Measurements from ENCODE around the gene R3HCC1L.

Gene R3HCC1L

GRCh38 chr10:98158576-98158975, 24.1 kb downstream of the R3HCC1L start:
- H3K4me3 ChIP-seq (replicated peaks; ENCODE audit: low read depth, low read length), result no peak overlapping the region
- TF ChIP-seq CTCF (IDR thresholded peaks at IDR 0.05; ENCODE audit: low read depth, low read length, missing control alignments), result no peak
- no peak for DNase-seq (ENCODE audit: extremely low read depth, low read depth)

GRCh38 chr10:98163941-98164340, 29.5 kb downstream of the R3HCC1L start:
- DNase-seq (ENCODE audit: extremely low read depth, low read depth), result no peak
- TF ChIP-seq CTCF (IDR thresholded peaks at IDR 0.05; ENCODE audit: low read depth, low read length, missing control alignments), result no peak
- no peak overlapping the region for H3K4me3 ChIP-seq (replicated peaks; ENCODE audit: low read depth, low read length)

GRCh38 chr10:98167191-98167590, 32.7 kb downstream of the R3HCC1L start:
- DNase-seq (ENCODE audit: extremely low read depth, low read depth), result no peak
- TF ChIP-seq CTCF (IDR thresholded peaks at IDR 0.05; ENCODE audit: low read depth, low read length, missing control alignments), result no peak
- H3K4me3 ChIP-seq (replicated peaks; ENCODE audit: low read depth, low read length), result no peak overlapping the region

- H3K4me3 ChIP-seq (replicated peaks; ENCODE audit: low read depth, low read length), result no peak overlapping the region
- no peak for TF ChIP-seq CTCF (IDR thresholded peaks at IDR 0.05; ENCODE audit: low read depth, low read length, missing control alignments)
- no peak for DNase-seq (ENCODE audit: extremely low read depth, low read depth)
Measured at GRCh38 chr10:98168147-98168546, 33.7 kb downstream of the R3HCC1L start.

- H3K4me3 ChIP-seq (replicated peaks; ENCODE audit: low read depth, low read length), result no peak overlapping the region
- no peak for TF ChIP-seq CTCF (IDR thresholded peaks at IDR 0.05; ENCODE audit: low read depth, low read length, missing control alignments)
- DNase-seq (ENCODE audit: extremely low read depth, low read depth), result no peak
Measured at GRCh38 chr10:98168766-98169165, 34.3 kb downstream of the R3HCC1L start.

GRCh38 chr10:98169379-98169778, 34.9 kb downstream of the R3HCC1L start:
- H3K4me3 ChIP-seq (replicated peaks; ENCODE audit: low read depth, low read length), result no peak overlapping the region
- no peak for DNase-seq (ENCODE audit: extremely low read depth, low read depth)
- no peak for TF ChIP-seq CTCF (IDR thresholded peaks at IDR 0.05; ENCODE audit: low read depth, low read length, missing control alignments)
